A549 (cell line): ENCODE data around the gene CCDC185.

Source experiments
- EP300 ChIP-seq, 2 experiments: fragments of >200 bp; sonication (Bioruptor Twin); formaldehyde crosslinking; IDR thresholded peaks; 2 replicates in 1 of 2; 3 replicates in 1 of 2; pipeline ENCODE4 v1.6.1; 2016 to 2017
- NFE2L2 ChIP-seq: fragments of 150-350 bp; conservative IDR thresholded peaks from 2 replicates; pipeline ENCODE4 v1.6.1; 2014; ENCODE audit warnings: low read length
- POLR2A ChIP-seq: IDR thresholded peaks from 2 replicates; pipeline ENCODE4 v1.6.1; 2012; ENCODE audit warnings: mild to moderate bottlenecking, low read length
- RAD21 ChIP-seq, 2 experiments: fragments of >200 bp in 1 of 2; sonication (Bioruptor Twin) in 1 of 2; formaldehyde crosslinking in 1 of 2; IDR thresholded peaks in 1 of 2; conservative IDR thresholded peaks in 1 of 2; 2 replicates in 1 of 2; 3 replicates in 1 of 2; pipeline ENCODE4 v1.6.1; 2012 to 2018; ENCODE audit warnings: inconsistent platforms in 1 of 2
- SREBF2 ChIP-seq: fragments of 450-650 bp; IDR thresholded peaks from 2 replicates; pipeline ENCODE4 v1.6.1; 2014; ENCODE audit warnings: mild to moderate bottlenecking, moderate library complexity
- TF ChIP-seq, protein P1 (sequence below): fragments of >200 bp; sonication (Bioruptor Twin); formaldehyde crosslinking; IDR thresholded peaks from 3 replicates; pipeline ENCODE4 v1.5.1; 2016
- TF ChIP-seq, protein P2 (sequence below): fragments of 200-600 bp; sonication (generic); IDR thresholded peaks from 2 replicates; pipeline ENCODE4 v1.6.1; 2016; ENCODE audit warnings: antibody characterized with exemption, mild to moderate bottlenecking, moderate library complexity

DNA sequence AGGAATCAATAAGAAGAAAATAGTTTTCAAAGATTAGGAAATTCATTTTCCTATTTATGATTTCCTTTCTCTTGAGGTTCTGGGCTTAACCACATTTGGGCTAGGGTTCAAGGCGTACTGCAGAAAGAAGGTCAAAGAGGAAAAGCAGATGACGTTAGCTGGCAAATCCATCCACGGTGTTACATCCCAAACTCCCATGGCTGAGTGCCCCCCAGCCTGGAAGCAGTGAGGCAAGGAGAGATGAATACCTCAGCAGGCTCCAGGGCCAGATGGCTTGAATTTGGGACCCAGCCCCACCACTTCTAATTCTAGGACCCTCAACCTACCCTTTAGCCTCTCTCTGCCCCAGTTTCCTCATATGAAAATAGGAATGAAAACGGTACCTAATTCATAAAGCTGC is 46.9 kb upstream of the CCDC185 start:
- TF ChIP-seq, protein P1, sequence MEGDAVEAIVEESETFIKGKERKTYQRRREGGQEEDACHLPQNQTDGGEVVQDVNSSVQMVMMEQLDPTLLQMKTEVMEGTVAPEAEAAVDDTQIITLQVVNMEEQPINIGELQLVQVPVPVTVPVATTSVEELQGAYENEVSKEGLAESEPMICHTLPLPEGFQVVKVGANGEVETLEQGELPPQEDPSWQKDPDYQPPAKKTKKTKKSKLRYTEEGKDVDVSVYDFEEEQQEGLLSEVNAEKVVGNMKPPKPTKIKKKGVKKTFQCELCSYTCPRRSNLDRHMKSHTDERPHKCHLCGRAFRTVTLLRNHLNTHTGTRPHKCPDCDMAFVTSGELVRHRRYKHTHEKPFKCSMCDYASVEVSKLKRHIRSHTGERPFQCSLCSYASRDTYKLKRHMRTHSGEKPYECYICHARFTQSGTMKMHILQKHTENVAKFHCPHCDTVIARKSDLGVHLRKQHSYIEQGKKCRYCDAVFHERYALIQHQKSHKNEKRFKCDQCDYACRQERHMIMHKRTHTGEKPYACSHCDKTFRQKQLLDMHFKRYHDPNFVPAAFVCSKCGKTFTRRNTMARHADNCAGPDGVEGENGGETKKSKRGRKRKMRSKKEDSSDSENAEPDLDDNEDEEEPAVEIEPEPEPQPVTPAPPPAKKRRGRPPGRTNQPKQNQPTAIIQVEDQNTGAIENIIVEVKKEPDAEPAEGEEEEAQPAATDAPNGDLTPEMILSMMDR, result no peak
- TF ChIP-seq EP300 (IDR thresholded peaks at IDR 0.05) (no peak), RAD21 (conservative IDR thresholded peaks at IDR 0.05 in 1 of 2, IDR thresholded peaks at IDR 0.05 in 1 of 2) (no peak), POLR2A (no peak), SREBF2 (no peak), NFE2L2 (no peak)
- TF ChIP-seq, protein P2, sequence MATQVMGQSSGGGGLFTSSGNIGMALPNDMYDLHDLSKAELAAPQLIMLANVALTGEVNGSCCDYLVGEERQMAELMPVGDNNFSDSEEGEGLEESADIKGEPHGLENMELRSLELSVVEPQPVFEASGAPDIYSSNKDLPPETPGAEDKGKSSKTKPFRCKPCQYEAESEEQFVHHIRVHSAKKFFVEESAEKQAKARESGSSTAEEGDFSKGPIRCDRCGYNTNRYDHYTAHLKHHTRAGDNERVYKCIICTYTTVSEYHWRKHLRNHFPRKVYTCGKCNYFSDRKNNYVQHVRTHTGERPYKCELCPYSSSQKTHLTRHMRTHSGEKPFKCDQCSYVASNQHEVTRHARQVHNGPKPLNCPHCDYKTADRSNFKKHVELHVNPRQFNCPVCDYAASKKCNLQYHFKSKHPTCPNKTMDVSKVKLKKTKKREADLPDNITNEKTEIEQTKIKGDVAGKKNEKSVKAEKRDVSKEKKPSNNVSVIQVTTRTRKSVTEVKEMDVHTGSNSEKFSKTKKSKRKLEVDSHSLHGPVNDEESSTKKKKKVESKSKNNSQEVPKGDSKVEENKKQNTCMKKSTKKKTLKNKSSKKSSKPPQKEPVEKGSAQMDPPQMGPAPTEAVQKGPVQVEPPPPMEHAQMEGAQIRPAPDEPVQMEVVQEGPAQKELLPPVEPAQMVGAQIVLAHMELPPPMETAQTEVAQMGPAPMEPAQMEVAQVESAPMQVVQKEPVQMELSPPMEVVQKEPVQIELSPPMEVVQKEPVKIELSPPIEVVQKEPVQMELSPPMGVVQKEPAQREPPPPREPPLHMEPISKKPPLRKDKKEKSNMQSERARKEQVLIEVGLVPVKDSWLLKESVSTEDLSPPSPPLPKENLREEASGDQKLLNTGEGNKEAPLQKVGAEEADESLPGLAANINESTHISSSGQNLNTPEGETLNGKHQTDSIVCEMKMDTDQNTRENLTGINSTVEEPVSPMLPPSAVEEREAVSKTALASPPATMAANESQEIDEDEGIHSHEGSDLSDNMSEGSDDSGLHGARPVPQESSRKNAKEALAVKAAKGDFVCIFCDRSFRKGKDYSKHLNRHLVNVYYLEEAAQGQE, result no peak
